ENCODE data around the gene IRF2BP1. TPM values are rescaled to one million over a fixed set of nuclear protein-coding genes. Genes with fewer than 3 reads are reported as not detected.

IRF2BP1 gene
- total and polyA plus RNA-seq, 2 of the 13 experiments (the other 11 are each of a cell fraction or from before 2014, with no cell fraction given): 4.3 to 14.3 TPM

GRCh38 chr19:45901432-45901911 is 15.5 kb upstream of the IRF2BP1 start (continued):
- no peak for TF ChIP-seq ZNF570 (CRISPR knock-in tag; IDR thresholded peaks at IDR 0.05; ENCODE audit: borderline replicate concordance)
- no peak for TF ChIP-seq FOXA3 (CRISPR knock-in tag; IDR thresholded peaks at IDR 0.05)
- no peak for TF ChIP-seq EP300 (IDR thresholded peaks at IDR 0.05; ENCODE audit: low read depth in 2 of 2, low read length in 2 of 2)
- TF ChIP-seq EP300 (CRISPR knock-in tag; IDR thresholded peaks at IDR 0.05; ENCODE audit: borderline replicate concordance): no peak
- no peak for TF ChIP-seq SMARCC2 (IDR thresholded peaks at IDR 0.05)
- TF ChIP-seq ZNF646 (CRISPR knock-in tag; IDR thresholded peaks at IDR 0.05): no peak
- TF ChIP-seq MLXIP (CRISPR knock-in tag; IDR thresholded peaks at IDR 0.05; ENCODE audit: borderline replicate concordance): no peak
- TF ChIP-seq HDAC2 (CRISPR knock-in tag; IDR thresholded peaks at IDR 0.05): no peak
- TF ChIP-seq REXO4 (CRISPR knock-in tag; IDR thresholded peaks at IDR 0.05; ENCODE audit: borderline replicate concordance): no peak
- TF ChIP-seq WIZ (CRISPR knock-in tag; IDR thresholded peaks at IDR 0.05): no peak
- TF ChIP-seq SOX6 (IDR thresholded peaks at IDR 0.05): no peak
- no peak for TF ChIP-seq SOX6 (CRISPR knock-in tag; IDR thresholded peaks at IDR 0.05)
- TF ChIP-seq ZNF337 (CRISPR knock-in tag; IDR thresholded peaks at IDR 0.05; ENCODE audit: borderline replicate concordance, low read depth): no peak
- no peak for TF ChIP-seq KLF11 (CRISPR knock-in tag; IDR thresholded peaks at IDR 0.05)
- TF ChIP-seq BRF2 (CRISPR knock-in tag; IDR thresholded peaks at IDR 0.05): no peak
- TF ChIP-seq EED (CRISPR knock-in tag; IDR thresholded peaks at IDR 0.05): no peak

All from HepG2 (cell line).